Endothelial cell (in vitro differentiated cells): ENCODE measurements around the gene SP140L. TPM values are rescaled to one million over a fixed set of nuclear protein-coding genes. Genes with fewer than 3 reads are reported as not detected.

Source experiments
- DNase-seq: peaks from one replicate; pipeline ENCODE4 v3.0.0; 2021; ENCODE audit warnings: low spot score
- H3K27ac Mint-ChIP-seq: one replicate; pipeline ENCODE4 v1.8.0; 2021; ENCODE audit warnings: mixed read lengths, inconsistent platforms; ENCODE audit not compliant: unreplicated experiment
- H3K27me3 Mint-ChIP-seq: one replicate; pipeline ENCODE4 v1.8.0; 2021; ENCODE audit warnings: mild to moderate bottlenecking, moderate library complexity, mixed read lengths, inconsistent platforms; ENCODE audit not compliant: unreplicated experiment
- H3K36me3 Mint-ChIP-seq: one replicate; pipeline ENCODE4 v1.8.0; 2021; ENCODE audit warnings: mild to moderate bottlenecking, low read depth, mixed read lengths, inconsistent platforms; ENCODE audit not compliant: unreplicated experiment
- H3K4me1 Mint-ChIP-seq: one replicate; pipeline ENCODE4 v1.8.0; 2021; ENCODE audit warnings: mild to moderate bottlenecking, mixed read lengths, inconsistent platforms; ENCODE audit not compliant: unreplicated experiment
- H3K4me3 Mint-ChIP-seq: one replicate; pipeline ENCODE4 v1.8.0; 2021; ENCODE audit warnings: mild to moderate bottlenecking, mixed read lengths, inconsistent platforms; ENCODE audit not compliant: unreplicated experiment
- H3K9me3 Mint-ChIP-seq: one replicate; pipeline ENCODE4 v1.8.0; 2021; ENCODE audit warnings: mixed read lengths, inconsistent platforms; ENCODE audit not compliant: unreplicated experiment
- CTCF ChIP-seq: fragments of 200-600 bp; sonication (generic); IDR thresholded peaks from one replicate; pipeline ENCODE4 v1.5.0; 2021; ENCODE audit warnings: antibody characterized with exemption; ENCODE audit not compliant: unreplicated experiment
- total RNA-seq: library from RNA; stranded (reverse); fragmentation: NEBNext Ultra II Directional; extraction: Animal tissue kit (Norgen Biotek cat#: 25700); gene quantifications from one replicate; pipeline ENCODE4 v1.2.1, GENCODE V29; 2021; ENCODE audit not compliant: unreplicated experiment

The SP140L gene
- total RNA-seq, 1 donor from 2014 or later, result 1.1 TPM

DNA sequence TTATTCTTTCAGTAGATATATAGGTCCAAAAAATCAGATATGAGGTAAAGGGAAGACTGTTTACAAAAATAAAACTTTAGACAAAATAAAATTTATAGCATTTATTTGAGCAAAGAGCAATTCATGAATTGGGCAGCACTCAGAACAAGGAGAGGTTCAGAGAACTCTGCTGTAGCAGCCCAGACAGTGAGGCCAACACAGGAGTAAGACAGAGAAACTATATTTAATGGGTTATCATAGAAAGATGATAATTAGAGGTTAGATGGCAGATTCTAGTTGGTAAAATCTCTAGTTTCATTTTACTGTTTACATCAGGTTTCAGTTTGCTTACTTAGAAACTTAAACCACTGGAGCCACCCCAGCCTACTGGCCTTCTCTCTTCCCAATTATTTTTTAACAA is 30.1 kb upstream of the SP140L start:
- Mint-ChIP-seq H3K4me1 (no peaks in the 10 kb centered on the region), H3K36me3 (no peaks in the 10 kb centered on the region)

GRCh38 chr2:230299618-230300017 is 27.4 kb upstream of the SP140L start:
- H3K27me3 Mint-ChIP-seq, result peaks cover under 1% of the 10 kb centered on the region
- no peaks in the 10 kb centered on the region for H3K4me1 Mint-ChIP-seq
- TF ChIP-seq CTCF, result no peak
- no peak overlapping the region for H3K4me3 Mint-ChIP-seq
- H3K36me3 Mint-ChIP-seq, result no peaks in the 10 kb centered on the region
- no peak for DNase-seq
- no peaks in the 10 kb centered on the region for H3K9me3 Mint-ChIP-seq
- H3K27ac Mint-ChIP-seq, result no peak overlapping the region

More for the DNA sequence above, 30.1 kb upstream of the SP140L start:
- no peak for TF ChIP-seq CTCF
- Mint-ChIP-seq H3K4me3 (no peak overlapping the region), H3K27ac (no peak overlapping the region), H3K27me3 (no peaks in the 10 kb centered on the region), H3K9me3 (no peaks in the 10 kb centered on the region)
- DNase-seq, result no peak

GRCh38 chr2:230305416-230306275 is 21.3 kb upstream of the SP140L start:
- no peaks in the 10 kb centered on the region for H3K9me3 Mint-ChIP-seq
- TF ChIP-seq CTCF, result no peak
- H3K4me1 Mint-ChIP-seq, result no peaks in the 10 kb centered on the region
- no peak overlapping the region for H3K4me3 Mint-ChIP-seq
- H3K27me3 Mint-ChIP-seq, result peaks cover 7% of the 10 kb centered on the region
- H3K27ac Mint-ChIP-seq, result no peak overlapping the region
- H3K36me3 Mint-ChIP-seq, result no peaks in the 10 kb centered on the region
- DNase-seq, result no peak

DNA sequence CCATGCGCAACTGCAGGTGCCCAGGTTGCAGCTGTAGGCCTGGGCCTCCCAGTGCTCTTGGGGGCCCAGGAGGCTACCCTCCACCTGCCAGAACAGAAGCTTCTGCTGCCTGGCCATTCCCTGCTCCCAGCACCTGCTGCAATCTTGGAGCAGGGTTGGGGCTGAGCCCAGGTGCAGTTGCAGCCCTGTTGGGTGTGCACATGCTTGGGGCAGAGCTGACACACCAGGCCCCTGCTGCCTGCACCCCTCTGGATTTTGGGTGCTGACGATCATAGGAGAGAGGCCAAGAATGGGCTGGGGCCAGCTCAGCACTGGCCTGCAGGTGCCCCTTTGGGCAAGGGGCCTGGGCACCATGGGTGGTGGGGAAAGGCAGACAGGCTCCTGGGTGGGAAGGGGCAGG is 20.5 kb upstream of the SP140L start:
- DNase-seq, result no peak
- H3K4me3 Mint-ChIP-seq, result no peak overlapping the region
- no peaks in the 10 kb centered on the region for H3K36me3 Mint-ChIP-seq
- no peak for TF ChIP-seq CTCF
- H3K4me1 Mint-ChIP-seq, result no peaks in the 10 kb centered on the region
- H3K27me3 Mint-ChIP-seq, result peaks cover 7% of the 10 kb centered on the region
- H3K9me3 Mint-ChIP-seq, result no peaks in the 10 kb centered on the region
- H3K27ac Mint-ChIP-seq, result no peak overlapping the region

DNA sequence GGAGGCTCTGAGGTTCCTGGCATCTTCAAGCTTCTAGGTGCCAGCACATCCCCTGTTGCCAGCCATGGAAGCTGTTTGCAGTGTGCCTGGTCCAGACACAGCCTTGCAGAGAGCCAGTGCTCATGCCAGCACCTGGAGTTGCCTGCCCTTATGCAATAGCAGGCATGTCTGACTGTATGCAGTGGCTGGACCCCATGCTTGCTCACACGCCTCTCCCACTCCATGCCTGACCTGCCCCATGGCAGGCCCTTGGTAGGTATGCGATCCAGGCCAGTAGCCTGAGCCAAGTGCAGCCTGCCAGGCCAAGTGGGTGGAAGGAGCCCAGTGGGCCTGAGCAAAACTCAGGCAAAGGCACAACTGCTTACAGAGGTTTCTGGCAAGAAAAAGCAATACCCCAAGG is 19.5 kb upstream of the SP140L start:
- H3K4me1 Mint-ChIP-seq, result peaks cover 2% of the 10 kb centered on the region
- no peak overlapping the region for H3K4me3 Mint-ChIP-seq
- DNase-seq, result no peak
- no peaks in the 10 kb centered on the region for H3K36me3 Mint-ChIP-seq
- H3K27me3 Mint-ChIP-seq, result peaks cover 7% of the 10 kb centered on the region
- no peak for TF ChIP-seq CTCF
- H3K9me3 Mint-ChIP-seq, result no peaks in the 10 kb centered on the region
- no peak overlapping the region for H3K27ac Mint-ChIP-seq
